Peyer's patch (tissue), 4 donors: ENCODE data around the gene STBD1.

Experiments
- POLR2A ChIP-seq, 2 donors: fragments of 450-650 bp; IDR thresholded peaks; one replicate each; pipeline ENCODE4 v1.5.1; 2017; ENCODE audit warnings: antibody characterized with exemption in 2 of 2, mild to moderate bottlenecking in 2 of 2, moderate library complexity in 2 of 2
- TF ChIP-seq, protein P1 (sequence below), 6 experiments: fragments of 450-650 bp in 4 of 6; fragments of 200-600 bp in 2 of 6; sonication (generic) in 1 of 6; IDR thresholded peaks; one replicate each; pipeline ENCODE4 v1.5.1; 2017 to 2019; ENCODE audit warnings: antibody characterized with exemption in 6 of 6, mild to moderate bottlenecking in 3 of 6, moderate library complexity in 1 of 6

GRCh38 chr4:76271248-76271647 is 35.3 kb upstream of the STBD1 start:
- TF ChIP-seq, protein P1, sequence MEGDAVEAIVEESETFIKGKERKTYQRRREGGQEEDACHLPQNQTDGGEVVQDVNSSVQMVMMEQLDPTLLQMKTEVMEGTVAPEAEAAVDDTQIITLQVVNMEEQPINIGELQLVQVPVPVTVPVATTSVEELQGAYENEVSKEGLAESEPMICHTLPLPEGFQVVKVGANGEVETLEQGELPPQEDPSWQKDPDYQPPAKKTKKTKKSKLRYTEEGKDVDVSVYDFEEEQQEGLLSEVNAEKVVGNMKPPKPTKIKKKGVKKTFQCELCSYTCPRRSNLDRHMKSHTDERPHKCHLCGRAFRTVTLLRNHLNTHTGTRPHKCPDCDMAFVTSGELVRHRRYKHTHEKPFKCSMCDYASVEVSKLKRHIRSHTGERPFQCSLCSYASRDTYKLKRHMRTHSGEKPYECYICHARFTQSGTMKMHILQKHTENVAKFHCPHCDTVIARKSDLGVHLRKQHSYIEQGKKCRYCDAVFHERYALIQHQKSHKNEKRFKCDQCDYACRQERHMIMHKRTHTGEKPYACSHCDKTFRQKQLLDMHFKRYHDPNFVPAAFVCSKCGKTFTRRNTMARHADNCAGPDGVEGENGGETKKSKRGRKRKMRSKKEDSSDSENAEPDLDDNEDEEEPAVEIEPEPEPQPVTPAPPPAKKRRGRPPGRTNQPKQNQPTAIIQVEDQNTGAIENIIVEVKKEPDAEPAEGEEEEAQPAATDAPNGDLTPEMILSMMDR (IDR thresholded peaks at IDR 0.05) = no peak
- no peak for TF ChIP-seq POLR2A (IDR thresholded peaks at IDR 0.05)
